ENCODE data around the gene BCAS2.

DNA sequence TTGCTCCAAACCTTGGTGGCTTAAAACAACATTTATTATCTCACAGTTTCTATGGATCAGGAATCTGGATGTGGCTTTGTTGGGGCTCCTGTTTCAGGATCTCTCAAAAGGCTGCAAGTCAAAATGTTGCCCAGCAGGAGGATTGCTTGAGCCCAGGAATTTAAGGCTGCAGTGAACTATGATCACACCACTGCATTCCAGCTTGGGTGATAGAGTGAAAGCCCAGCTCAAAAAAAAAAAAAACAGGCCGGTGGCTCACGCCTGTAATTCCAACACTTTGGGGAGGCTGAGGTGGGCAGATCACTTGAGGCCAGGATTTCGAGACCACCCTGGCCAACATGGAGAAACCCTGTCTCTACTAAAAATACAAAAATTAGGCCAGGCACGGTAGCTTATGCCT is 30.0 kb downstream of the BCAS2 start:
- TF ChIP-seq POLR2A (IDR thresholded peaks at IDR 0.05), result no peak
- TF ChIP-seq, protein P1, sequence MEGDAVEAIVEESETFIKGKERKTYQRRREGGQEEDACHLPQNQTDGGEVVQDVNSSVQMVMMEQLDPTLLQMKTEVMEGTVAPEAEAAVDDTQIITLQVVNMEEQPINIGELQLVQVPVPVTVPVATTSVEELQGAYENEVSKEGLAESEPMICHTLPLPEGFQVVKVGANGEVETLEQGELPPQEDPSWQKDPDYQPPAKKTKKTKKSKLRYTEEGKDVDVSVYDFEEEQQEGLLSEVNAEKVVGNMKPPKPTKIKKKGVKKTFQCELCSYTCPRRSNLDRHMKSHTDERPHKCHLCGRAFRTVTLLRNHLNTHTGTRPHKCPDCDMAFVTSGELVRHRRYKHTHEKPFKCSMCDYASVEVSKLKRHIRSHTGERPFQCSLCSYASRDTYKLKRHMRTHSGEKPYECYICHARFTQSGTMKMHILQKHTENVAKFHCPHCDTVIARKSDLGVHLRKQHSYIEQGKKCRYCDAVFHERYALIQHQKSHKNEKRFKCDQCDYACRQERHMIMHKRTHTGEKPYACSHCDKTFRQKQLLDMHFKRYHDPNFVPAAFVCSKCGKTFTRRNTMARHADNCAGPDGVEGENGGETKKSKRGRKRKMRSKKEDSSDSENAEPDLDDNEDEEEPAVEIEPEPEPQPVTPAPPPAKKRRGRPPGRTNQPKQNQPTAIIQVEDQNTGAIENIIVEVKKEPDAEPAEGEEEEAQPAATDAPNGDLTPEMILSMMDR (IDR thresholded peaks at IDR 0.05), result no peak

All from esophagus squamous epithelium (tissue), 4 donors.